ENCODE results near the gene FOXD3.

FOXD3 gene

GRCh38 chr1:63305043-63305442 lies 17.3 kb upstream of the FOXD3 start:
- H3K4me1 ChIP-seq (ENCODE audit: control insufficient read depth, insufficient read depth, low read length) = peaks cover 23% of the 10 kb centered on the region
- no peak overlapping the region for H3K9ac ChIP-seq (ENCODE audit: low read length)
- peaks cover 7% of the 10 kb centered on the region; the same call in 1 of the 2 replicates for H3K9me3 ChIP-seq (ENCODE audit: control insufficient read depth, insufficient read depth, low read depth, low read length)
- no peaks in the 10 kb centered on the region for H3K27me3 ChIP-seq (ENCODE audit: control insufficient read depth, insufficient read depth, low read length)
- H3K4me3 ChIP-seq (ENCODE audit: low read depth, low read length) = peak overlapping the region; percentile 32
- H3K27ac ChIP-seq (ENCODE audit: low read depth, low read length) = peak overlapping the region; percentile 84
- no peaks in the 10 kb centered on the region for H3K36me3 ChIP-seq (ENCODE audit: control insufficient read depth, insufficient read depth, low read length)

- Histone ChIP-seq H3K9ac (ENCODE audit: low read length) (no peak overlapping the region), H3K27ac (ENCODE audit: low read depth, low read length) (no peak overlapping the region), H3K36me3 (ENCODE audit: control insufficient read depth, insufficient read depth, low read length) (no peaks in the 10 kb centered on the region), H3K4me1 (ENCODE audit: control insufficient read depth, insufficient read depth, low read length) (peaks cover 23% of the 10 kb centered on the region), H3K27me3 (ENCODE audit: control insufficient read depth, insufficient read depth, low read length) (no peaks in the 10 kb centered on the region), H3K4me3 (ENCODE audit: low read depth, low read length) (no peak overlapping the region), H3K9me3 (ENCODE audit: control insufficient read depth, insufficient read depth, low read depth, low read length) (peaks cover 7% of the 10 kb centered on the region; the same call in 1 of the 2 replicates)
Observed at GRCh38 chr1:63307196-63307794, 15.1 kb upstream of the FOXD3 start.

DNA sequence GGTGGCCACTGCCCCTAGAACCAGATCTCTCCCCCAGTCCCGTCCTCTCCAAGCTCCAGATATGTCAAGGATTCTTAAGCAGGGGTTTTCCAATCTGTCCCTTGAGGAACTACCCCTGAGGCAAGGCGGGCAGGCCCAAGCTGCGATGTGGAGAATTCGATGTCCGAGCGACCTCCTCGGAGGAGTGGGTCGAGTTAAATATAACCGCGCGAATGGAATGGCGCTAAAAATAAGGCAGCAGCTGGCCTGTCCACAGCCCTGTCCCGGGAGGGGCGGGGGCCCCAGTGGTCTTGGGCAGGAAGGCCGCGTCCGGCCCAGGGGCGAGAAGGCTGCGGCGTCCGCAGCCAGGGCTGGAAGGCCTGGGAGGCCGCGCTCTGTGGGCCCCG lies 5.8 kb upstream of the FOXD3 start:
- Histone ChIP-seq H3K4me3 (ENCODE audit: low read depth, low read length) (peak overlapping the region; percentile 92), H3K9me3 (ENCODE audit: control insufficient read depth, insufficient read depth, low read depth, low read length) (no peaks in the 10 kb centered on the region), H3K27me3 (ENCODE audit: control insufficient read depth, insufficient read depth, low read length) (peaks cover 47% of the 10 kb centered on the region), H3K27ac (ENCODE audit: low read depth, low read length) (peak overlapping the region; percentile 55; the same call in 1 of the 2 replicates), H3K4me1 (ENCODE audit: control insufficient read depth, insufficient read depth, low read length) (peaks cover 28% of the 10 kb centered on the region), H3K36me3 (ENCODE audit: control insufficient read depth, insufficient read depth, low read length) (no peaks in the 10 kb centered on the region), H3K9ac (ENCODE audit: low read length) (peak overlapping the region; percentile 68)

- H3K4me3 ChIP-seq (ENCODE audit: low read depth, low read length) = peak overlapping the region; percentile 92
- peaks cover 28% of the 10 kb centered on the region for H3K4me1 ChIP-seq (ENCODE audit: control insufficient read depth, insufficient read depth, low read length)
- peak overlapping the region; percentile 68 for H3K9ac ChIP-seq (ENCODE audit: low read length)
- H3K27ac ChIP-seq (ENCODE audit: low read depth, low read length) = peak overlapping the region; percentile 55; the same call in 1 of the 2 replicates
- no peaks in the 10 kb centered on the region for H3K9me3 ChIP-seq (ENCODE audit: control insufficient read depth, insufficient read depth, low read depth, low read length)
- no peaks in the 10 kb centered on the region for H3K36me3 ChIP-seq (ENCODE audit: control insufficient read depth, insufficient read depth, low read length)
- peaks cover 53% of the 10 kb centered on the region for H3K27me3 ChIP-seq (ENCODE audit: control insufficient read depth, insufficient read depth, low read length)
Observed at GRCh38 chr1:63316984-63317816, 5.2 kb upstream of the FOXD3 start.

- Histone ChIP-seq H3K9me3 (ENCODE audit: control insufficient read depth, insufficient read depth, low read depth, low read length) (no peaks in the 10 kb centered on the region), H3K9ac (ENCODE audit: low read length) (peak overlapping the region; percentile 68), H3K27me3 (ENCODE audit: control insufficient read depth, insufficient read depth, low read length) (peaks cover 59% of the 10 kb centered on the region), H3K4me1 (ENCODE audit: control insufficient read depth, insufficient read depth, low read length) (peaks cover 28% of the 10 kb centered on the region), H3K36me3 (ENCODE audit: control insufficient read depth, insufficient read depth, low read length) (no peaks in the 10 kb centered on the region), H3K27ac (ENCODE audit: low read depth, low read length) (peak overlapping the region; percentile 55; the same call in 1 of the 2 replicates), H3K4me3 (ENCODE audit: low read depth, low read length) (peak overlapping the region; percentile 92)
Observed at GRCh38 chr1:63317817-63318152, 4.6 kb upstream of the FOXD3 start.

DNA sequence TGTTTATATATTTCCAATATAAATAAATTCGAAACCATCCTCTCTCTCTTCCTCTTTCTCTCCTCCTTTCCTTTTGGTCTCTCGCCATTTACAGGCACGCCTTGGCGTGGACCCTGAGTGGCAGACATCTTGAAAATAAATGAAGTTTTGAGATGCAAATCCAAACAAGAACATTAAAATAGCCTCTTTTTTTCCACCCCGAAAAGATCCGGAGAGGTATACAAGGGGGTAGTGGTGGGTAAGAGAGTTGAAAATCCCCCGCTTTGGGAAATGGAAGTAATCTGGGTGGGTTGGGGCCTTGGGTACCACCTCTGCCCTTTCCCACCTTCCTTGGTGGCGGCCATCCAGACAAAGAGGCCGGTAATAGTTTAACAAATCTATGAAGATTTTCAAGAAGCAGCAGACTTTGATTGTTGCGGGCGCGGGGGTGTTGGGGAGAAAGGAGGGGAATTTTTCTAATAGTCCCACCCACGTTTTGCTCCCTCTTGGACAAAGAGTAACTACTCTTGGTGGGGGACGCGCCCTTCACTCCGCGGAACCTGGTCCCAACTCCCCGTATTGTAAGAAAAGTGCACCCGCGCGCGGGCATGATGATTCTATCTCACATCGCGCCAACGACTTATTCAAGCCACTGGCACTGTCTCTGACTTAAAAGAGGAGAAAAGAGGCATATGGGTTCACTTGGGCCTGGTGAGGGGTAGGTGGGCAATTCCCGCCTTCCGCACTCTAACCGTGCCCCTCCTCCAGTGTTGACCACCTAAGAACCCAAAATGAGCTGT lies 4.0 kb upstream of the FOXD3 start:
- Histone ChIP-seq H3K27ac (ENCODE audit: low read depth, low read length) (no peak overlapping the region), H3K4me3 (ENCODE audit: low read depth, low read length) (peak overlapping the region; percentile 92), H3K4me1 (ENCODE audit: control insufficient read depth, insufficient read depth, low read length) (peaks cover 28% of the 10 kb centered on the region), H3K9ac (ENCODE audit: low read length) (peak overlapping the region; percentile 68), H3K27me3 (ENCODE audit: control insufficient read depth, insufficient read depth, low read length) (peaks cover 65% of the 10 kb centered on the region), H3K36me3 (ENCODE audit: control insufficient read depth, insufficient read depth, low read length) (no peaks in the 10 kb centered on the region), H3K9me3 (ENCODE audit: control insufficient read depth, insufficient read depth, low read depth, low read length) (no peaks in the 10 kb centered on the region)

DNA sequence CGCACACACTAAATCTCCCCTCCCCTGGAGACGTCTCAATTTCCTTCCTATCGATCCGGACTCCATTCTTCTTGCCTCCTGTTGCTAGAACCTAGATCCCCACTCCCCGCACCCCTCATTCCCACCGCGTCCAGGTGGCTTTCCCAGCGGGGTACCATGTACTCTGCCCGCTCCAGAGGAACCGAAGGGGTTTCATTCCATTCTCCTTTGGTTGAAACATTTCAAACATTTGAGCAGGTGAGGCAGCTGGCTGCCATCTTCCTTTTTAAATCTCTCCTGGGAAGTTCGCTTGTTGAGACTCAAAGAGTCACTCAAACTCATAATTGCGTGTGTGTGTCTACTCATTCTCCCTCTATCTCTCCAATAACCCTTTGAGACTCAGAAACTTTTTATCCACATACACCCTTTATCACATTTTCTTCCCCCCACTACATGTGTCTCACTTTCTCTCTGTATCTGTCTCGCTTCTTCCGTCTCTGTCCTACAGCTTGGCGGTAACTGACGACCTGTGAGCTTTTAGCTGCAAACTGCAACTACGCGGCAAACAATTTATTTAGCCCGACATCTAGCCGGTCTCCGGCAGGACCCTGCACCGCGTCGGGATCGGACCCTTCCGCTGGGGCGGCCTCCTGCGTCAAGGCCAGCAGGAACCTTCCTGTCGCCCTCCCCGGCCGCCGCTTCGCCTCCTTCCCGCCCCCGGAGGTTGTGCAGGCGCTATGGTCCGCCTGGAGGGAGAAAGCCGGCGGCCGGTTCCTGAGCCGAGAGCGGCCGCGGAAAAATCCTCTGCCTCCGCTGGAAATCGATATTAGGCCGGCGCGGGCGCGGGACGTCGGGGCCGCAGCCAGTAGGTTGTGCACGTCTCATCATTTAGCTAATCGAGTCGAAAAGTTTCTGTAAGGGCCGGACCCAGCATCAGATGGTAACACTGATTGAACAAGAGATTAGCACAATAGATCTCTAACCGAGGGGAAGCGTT lies 3.0 kb upstream of the FOXD3 start:
- Histone ChIP-seq H3K27me3 (ENCODE audit: control insufficient read depth, insufficient read depth, low read length) (peaks cover 75% of the 10 kb centered on the region), H3K9me3 (ENCODE audit: control insufficient read depth, insufficient read depth, low read depth, low read length) (no peaks in the 10 kb centered on the region), H3K4me1 (ENCODE audit: control insufficient read depth, insufficient read depth, low read length) (peaks cover 28% of the 10 kb centered on the region), H3K4me3 (ENCODE audit: low read depth, low read length) (peak overlapping the region; percentile 92), H3K9ac (ENCODE audit: low read length) (peak overlapping the region; percentile 83), H3K27ac (ENCODE audit: low read depth, low read length) (no peak overlapping the region), H3K36me3 (ENCODE audit: control insufficient read depth, insufficient read depth, low read length) (no peaks in the 10 kb centered on the region)

DNA sequence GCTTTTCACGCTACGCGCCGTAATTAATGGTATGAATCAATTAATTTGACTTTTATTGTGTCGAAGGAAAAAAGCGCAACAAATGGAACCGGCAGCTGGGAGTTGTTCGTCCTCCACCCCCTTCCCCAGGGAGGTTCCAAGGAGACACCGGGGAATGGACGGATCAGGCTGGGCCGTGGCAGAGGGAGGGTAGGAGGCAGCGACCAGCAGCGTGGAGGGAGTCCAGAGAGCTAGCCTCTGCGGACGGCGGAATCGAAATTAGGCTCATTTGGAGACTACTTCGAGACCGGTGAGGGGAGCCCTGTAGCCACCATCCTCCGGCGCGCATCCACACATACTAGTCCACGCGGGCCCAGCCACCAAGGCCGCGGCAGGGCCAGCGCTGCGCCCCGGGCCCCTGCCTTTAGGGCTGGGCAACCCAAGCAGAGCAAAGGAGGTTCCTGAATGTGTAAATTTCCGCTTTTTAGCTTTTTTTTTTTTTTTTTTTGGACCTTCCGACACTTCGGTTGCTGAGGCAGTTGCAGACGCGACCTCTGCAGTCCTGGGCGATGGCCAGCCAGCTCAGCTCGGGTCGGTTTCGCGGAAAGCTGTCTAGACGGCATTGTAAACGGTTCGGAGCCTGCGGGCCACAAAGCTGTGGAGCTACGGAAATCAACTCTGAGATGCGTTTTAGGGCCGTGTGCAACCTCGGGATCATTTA lies 2.2 kb upstream of the FOXD3 start:
- peak overlapping the region; percentile 83 for H3K9ac ChIP-seq (ENCODE audit: low read length)
- peaks cover 83% of the 10 kb centered on the region for H3K27me3 ChIP-seq (ENCODE audit: control insufficient read depth, insufficient read depth, low read length)
- H3K27ac ChIP-seq (ENCODE audit: low read depth, low read length) = no peak overlapping the region
- H3K36me3 ChIP-seq (ENCODE audit: control insufficient read depth, insufficient read depth, low read length) = no peaks in the 10 kb centered on the region
- H3K4me3 ChIP-seq (ENCODE audit: low read depth, low read length) = peak overlapping the region; percentile 92
- no peaks in the 10 kb centered on the region for H3K9me3 ChIP-seq (ENCODE audit: control insufficient read depth, insufficient read depth, low read depth, low read length)
- peaks cover 28% of the 10 kb centered on the region for H3K4me1 ChIP-seq (ENCODE audit: control insufficient read depth, insufficient read depth, low read length)

DNA sequence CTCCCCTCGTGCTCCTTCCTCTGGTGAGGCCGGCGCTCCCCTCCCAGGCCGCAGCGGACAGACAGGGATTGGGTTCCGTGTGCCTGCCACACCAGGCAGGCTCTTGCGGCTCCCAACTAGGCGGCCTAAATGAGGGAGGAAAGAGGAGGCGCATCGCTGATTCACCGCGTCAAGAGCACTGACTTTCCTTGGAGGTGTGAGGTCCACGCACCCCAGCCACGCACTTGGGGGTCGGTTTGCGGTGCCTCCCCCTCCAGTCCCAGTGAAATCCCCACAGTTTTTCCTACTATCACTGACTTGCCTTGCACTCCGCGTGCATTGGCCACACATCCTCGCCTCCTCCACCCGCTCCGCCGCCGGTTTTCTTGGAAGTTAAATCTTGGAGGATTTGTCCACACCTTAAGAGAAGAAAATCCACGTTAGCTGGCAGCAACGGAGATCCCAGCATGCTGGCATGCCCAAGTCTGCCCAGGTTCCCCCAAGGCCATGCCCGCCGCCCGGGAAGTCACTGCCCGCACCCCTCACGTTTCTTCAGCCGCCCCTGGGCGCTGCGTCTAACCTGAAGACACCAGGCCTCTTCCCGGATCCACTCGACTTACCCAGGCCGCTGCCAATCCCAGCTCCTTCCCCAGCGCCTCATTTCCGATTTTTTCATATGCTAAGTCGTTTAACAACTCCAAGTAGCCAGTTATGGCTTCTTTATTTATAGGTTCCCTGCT lies 1.1 kb upstream of the FOXD3 start:
- H3K4me3 ChIP-seq (ENCODE audit: low read depth, low read length) = peak overlapping the region; percentile 92
- H3K36me3 ChIP-seq (ENCODE audit: control insufficient read depth, insufficient read depth, low read length) = no peaks in the 10 kb centered on the region
- peak overlapping the region; percentile 87; the same call in 1 of the 2 replicates for H3K27ac ChIP-seq (ENCODE audit: low read depth, low read length)
- H3K4me1 ChIP-seq (ENCODE audit: control insufficient read depth, insufficient read depth, low read length) = peaks cover 32% of the 10 kb centered on the region
- peak overlapping the region; percentile 94 for H3K9ac ChIP-seq (ENCODE audit: low read length)
- H3K9me3 ChIP-seq (ENCODE audit: control insufficient read depth, insufficient read depth, low read depth, low read length) = no peaks in the 10 kb centered on the region
- H3K27me3 ChIP-seq (ENCODE audit: control insufficient read depth, insufficient read depth, low read length) = peaks cover 89% of the 10 kb centered on the region
